HCT116 (cell line): ENCODE results near the gene RBKS.

ENCODE experiments used
- ELF1 ChIP-seq: IDR thresholded peaks from 2 replicates; pipeline ENCODE4 v1.6.1; 2012; ENCODE audit warnings: low read depth, borderline replicate concordance
- EZH2phosphoT487 ChIP-seq: fragments of 200-600 bp; IDR thresholded peaks from 2 replicates; pipeline ENCODE4 v1.6.1; 2018; ENCODE audit warnings: antibody characterized with exemption, borderline replicate concordance
- JUND ChIP-seq: IDR thresholded peaks from 2 replicates; pipeline ENCODE4 v1.6.1; 2012
- POLR2AphosphoS5 ChIP-seq: IDR thresholded peaks from 2 replicates; pipeline ENCODE4 v1.6.1; 2011; ENCODE audit warnings: mild to moderate bottlenecking, low read depth, low read length, moderate library complexity
- RAD21 ChIP-seq: IDR thresholded peaks from 2 replicates; pipeline ENCODE4 v1.6.1; 2012; ENCODE audit warnings: low read depth, mild to moderate bottlenecking
- SIN3A ChIP-seq: IDR thresholded peaks from 2 replicates; pipeline ENCODE4 v1.6.1; 2012; ENCODE audit warnings: low read depth
- TF ChIP-seq, protein P1 (sequence below), 3 experiments: fragments of 200-600 bp in 1 of 3; sonication (generic) in 1 of 3; IDR thresholded peaks in 2 of 3; conservative IDR thresholded peaks in 1 of 3; 2 replicates each; pipeline ENCODE4 v1.5.1; 2012 to 2017; ENCODE audit warnings: low read depth in 2 of 3, low read length in 2 of 3, antibody characterized with exemption in 1 of 3, borderline replicate concordance in 1 of 3, control low read depth in 1 of 3, mild to moderate bottlenecking in 1 of 3, mixed read lengths in 1 of 3, mixed run types in 1 of 3, moderate library complexity in 1 of 3; ENCODE audit not compliant: insufficient read depth in 1 of 3

DNA sequence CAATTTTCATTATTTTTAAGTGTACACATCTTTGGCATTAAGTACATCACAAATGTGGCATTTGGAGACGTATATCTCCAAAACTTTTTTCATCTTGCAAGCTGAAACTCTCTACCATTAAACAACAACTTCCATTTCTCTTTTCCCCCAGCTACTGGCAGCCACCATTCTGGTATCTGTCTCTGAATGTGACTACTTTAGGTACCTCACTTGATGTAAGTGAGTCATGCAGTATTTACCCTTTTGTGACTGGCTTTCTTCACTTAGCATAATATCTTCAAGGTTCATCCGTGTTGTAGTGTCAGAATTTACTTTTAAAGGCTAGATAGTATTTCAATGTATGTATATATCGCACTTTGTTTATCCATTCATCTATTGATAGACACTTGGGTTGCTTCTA is 17.4 kb upstream of the RBKS start:
- TF ChIP-seq, protein P1, sequence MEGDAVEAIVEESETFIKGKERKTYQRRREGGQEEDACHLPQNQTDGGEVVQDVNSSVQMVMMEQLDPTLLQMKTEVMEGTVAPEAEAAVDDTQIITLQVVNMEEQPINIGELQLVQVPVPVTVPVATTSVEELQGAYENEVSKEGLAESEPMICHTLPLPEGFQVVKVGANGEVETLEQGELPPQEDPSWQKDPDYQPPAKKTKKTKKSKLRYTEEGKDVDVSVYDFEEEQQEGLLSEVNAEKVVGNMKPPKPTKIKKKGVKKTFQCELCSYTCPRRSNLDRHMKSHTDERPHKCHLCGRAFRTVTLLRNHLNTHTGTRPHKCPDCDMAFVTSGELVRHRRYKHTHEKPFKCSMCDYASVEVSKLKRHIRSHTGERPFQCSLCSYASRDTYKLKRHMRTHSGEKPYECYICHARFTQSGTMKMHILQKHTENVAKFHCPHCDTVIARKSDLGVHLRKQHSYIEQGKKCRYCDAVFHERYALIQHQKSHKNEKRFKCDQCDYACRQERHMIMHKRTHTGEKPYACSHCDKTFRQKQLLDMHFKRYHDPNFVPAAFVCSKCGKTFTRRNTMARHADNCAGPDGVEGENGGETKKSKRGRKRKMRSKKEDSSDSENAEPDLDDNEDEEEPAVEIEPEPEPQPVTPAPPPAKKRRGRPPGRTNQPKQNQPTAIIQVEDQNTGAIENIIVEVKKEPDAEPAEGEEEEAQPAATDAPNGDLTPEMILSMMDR (IDR thresholded peaks at IDR 0.05 in 2 of 3, conservative IDR thresholded peaks at IDR 0.05 in 1 of 3; ENCODE audit: borderline replicate concordance in 1 of 3, insufficient read depth in 1 of 3, low read depth in 2 of 3, low read length in 2 of 3) = no peak
- TF ChIP-seq JUND (no peak), SIN3A (no peak), EZH2phosphoT487 (no peak), POLR2AphosphoS5 (no peak), RAD21 (no peak), ELF1 (no peak)
